ENCODE data around the gene SELPLG.
"Not testable (repeated sequence)": the region's sequence is repeated elsewhere in the genome, so short reads cannot be mapped to it uniquely, and the experiment has no call there.

The SELPLG gene

GRCh38 chr12:108590463-108590862 is 43.2 kb downstream of the SELPLG start:
- H3K9me3 ChIP-seq (ENCODE audit: control insufficient read depth in 1 of 2, low read length in 2 of 2); H3K4me3 ChIP-seq (ENCODE audit: low read depth in 1 of 2, low read length in 2 of 2); H3K36me3 ChIP-seq (ENCODE audit: control insufficient read depth in 1 of 2, insufficient read depth in 2 of 2, low read length in 2 of 2); H3K27me3 ChIP-seq (ENCODE audit: control insufficient read depth in 1 of 2, insufficient read depth in 2 of 2, low read length in 2 of 2); H3K27ac ChIP-seq (ENCODE audit: low read depth, low read length); H3K9ac ChIP-seq (ENCODE audit: low read depth in 1 of 2, low read length in 2 of 2); H3K4me1 ChIP-seq (ENCODE audit: control insufficient read depth in 1 of 2, insufficient read depth in 2 of 2, low read length in 2 of 2): not testable (repeated sequence)

GRCh38 chr12:108589840-108590229 is 43.9 kb downstream of the SELPLG start:
- H3K9ac ChIP-seq (ENCODE audit: low read depth in 1 of 2, low read length in 2 of 2): no peak overlapping the region
- H3K27ac ChIP-seq (ENCODE audit: low read depth, low read length): no peak overlapping the region
- no peaks in the 10 kb centered on the region for H3K27me3 ChIP-seq (ENCODE audit: control insufficient read depth in 1 of 2, insufficient read depth in 2 of 2, low read length in 2 of 2)
- H3K4me1 ChIP-seq (ENCODE audit: control insufficient read depth in 1 of 2, insufficient read depth in 2 of 2, low read length in 2 of 2): no peaks in the 10 kb centered on the region
- H3K4me3 ChIP-seq (ENCODE audit: low read depth in 1 of 2, low read length in 2 of 2): no peak overlapping the region
- no peaks in the 10 kb centered on the region for H3K36me3 ChIP-seq (ENCODE audit: control insufficient read depth in 1 of 2, insufficient read depth in 2 of 2, low read length in 2 of 2)
- H3K9me3 ChIP-seq (ENCODE audit: control insufficient read depth in 1 of 2, low read length in 2 of 2): no peaks in the 10 kb centered on the region

DNA sequence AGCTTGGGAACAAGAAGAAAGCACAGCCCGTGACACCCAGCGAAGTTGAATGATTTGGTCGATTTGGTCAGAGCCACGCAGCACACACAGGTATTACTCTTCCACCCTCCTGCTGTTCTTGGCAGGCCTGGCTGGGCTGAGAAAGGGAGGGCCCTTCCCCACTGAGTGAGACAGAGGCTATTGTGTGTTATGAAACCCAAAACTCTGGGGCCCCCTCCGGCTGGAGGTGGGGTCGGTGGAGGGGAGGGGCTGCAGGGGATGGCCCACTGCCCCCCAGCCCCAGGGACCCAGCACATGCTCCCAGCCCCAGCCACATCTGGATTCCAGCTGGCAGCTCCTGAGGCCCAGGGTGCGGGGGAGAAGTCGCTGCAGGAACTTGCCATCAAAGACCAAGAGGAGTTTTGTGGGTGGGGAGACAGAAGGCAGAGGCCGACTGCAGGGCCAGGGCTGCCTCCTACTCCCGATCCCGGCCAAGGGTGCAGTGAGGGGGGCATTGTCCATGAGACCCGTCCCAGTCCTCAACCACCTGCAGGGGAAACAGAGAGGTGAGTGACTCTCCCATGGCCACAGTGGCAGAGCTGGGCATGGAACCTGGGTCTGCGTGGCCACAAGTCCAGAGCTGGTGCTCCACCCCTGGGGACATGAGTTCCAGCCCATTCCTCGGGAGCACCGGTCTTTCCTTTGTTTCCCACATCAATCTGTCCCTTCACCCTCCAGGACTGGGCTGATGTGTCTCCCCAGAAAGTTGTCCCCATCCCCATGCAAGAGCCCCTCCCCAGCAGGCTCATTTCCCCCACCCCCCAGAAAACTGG is 44.5 kb downstream of the SELPLG start:
- Histone ChIP-seq H3K36me3 (ENCODE audit: control insufficient read depth in 1 of 2, insufficient read depth in 2 of 2, low read length in 2 of 2) (no peaks in the 10 kb centered on the region), H3K4me3 (ENCODE audit: low read depth in 1 of 2, low read length in 2 of 2) (no peak overlapping the region), H3K27ac (ENCODE audit: low read depth, low read length) (no peak overlapping the region), H3K9me3 (ENCODE audit: control insufficient read depth in 1 of 2, low read length in 2 of 2) (no peaks in the 10 kb centered on the region), H3K9ac (ENCODE audit: low read depth in 1 of 2, low read length in 2 of 2) (no peak overlapping the region), H3K4me1 (ENCODE audit: control insufficient read depth in 1 of 2, insufficient read depth in 2 of 2, low read length in 2 of 2) (no peaks in the 10 kb centered on the region), H3K27me3 (ENCODE audit: control insufficient read depth in 1 of 2, insufficient read depth in 2 of 2, low read length in 2 of 2) (no peaks in the 10 kb centered on the region)

GRCh38 chr12:108587826-108588225 is 45.9 kb downstream of the SELPLG start:
- Histone ChIP-seq H3K9ac (ENCODE audit: low read depth in 1 of 2, low read length in 2 of 2) (no peak overlapping the region), H3K27ac (ENCODE audit: low read depth, low read length) (no peak overlapping the region), H3K4me3 (ENCODE audit: low read depth in 1 of 2, low read length in 2 of 2) (no peak overlapping the region), H3K36me3 (ENCODE audit: control insufficient read depth in 1 of 2, insufficient read depth in 2 of 2, low read length in 2 of 2) (no peaks in the 10 kb centered on the region), H3K27me3 (ENCODE audit: control insufficient read depth in 1 of 2, insufficient read depth in 2 of 2, low read length in 2 of 2) (no peaks in the 10 kb centered on the region), H3K4me1 (ENCODE audit: control insufficient read depth in 1 of 2, insufficient read depth in 2 of 2, low read length in 2 of 2) (no peaks in the 10 kb centered on the region), H3K9me3 (ENCODE audit: control insufficient read depth in 1 of 2, low read length in 2 of 2) (no peaks in the 10 kb centered on the region)

DNA sequence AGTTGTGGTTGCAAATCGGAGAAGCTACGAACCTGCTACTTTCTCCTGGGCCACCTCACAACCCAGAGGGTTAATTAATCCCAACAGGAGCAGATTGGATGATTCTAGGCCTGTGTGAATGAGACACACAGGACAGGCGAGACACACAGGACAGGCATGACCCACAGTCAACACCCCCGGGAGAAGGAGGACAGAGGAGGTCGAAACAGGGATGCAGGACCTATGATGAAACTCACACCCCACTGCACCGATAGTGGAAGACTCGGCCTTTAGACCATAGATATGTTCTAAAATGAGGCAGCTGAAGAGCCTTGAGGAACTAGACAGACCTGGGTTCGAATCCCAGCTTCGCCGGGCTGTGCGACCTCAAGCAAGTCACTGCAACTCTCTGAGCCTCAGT is 47.4 kb downstream of the SELPLG start:
- Histone ChIP-seq H3K9me3 (ENCODE audit: control insufficient read depth in 1 of 2, low read length in 2 of 2) (no peaks in the 10 kb centered on the region), H3K36me3 (ENCODE audit: control insufficient read depth in 1 of 2, insufficient read depth in 2 of 2, low read length in 2 of 2) (no peaks in the 10 kb centered on the region), H3K4me3 (ENCODE audit: low read depth in 1 of 2, low read length in 2 of 2) (no peak overlapping the region), H3K4me1 (ENCODE audit: control insufficient read depth in 1 of 2, insufficient read depth in 2 of 2, low read length in 2 of 2) (no peaks in the 10 kb centered on the region), H3K27me3 (ENCODE audit: control insufficient read depth in 1 of 2, insufficient read depth in 2 of 2, low read length in 2 of 2) (no peaks in the 10 kb centered on the region), H3K27ac (ENCODE audit: low read depth, low read length) (no peak overlapping the region), H3K9ac (ENCODE audit: low read depth in 1 of 2, low read length in 2 of 2) (no peak overlapping the region)

GRCh38 chr12:108585864-108586263 is 47.8 kb downstream of the SELPLG start:
- H3K9ac ChIP-seq (ENCODE audit: low read depth in 1 of 2, low read length in 2 of 2): no peak overlapping the region
- no peaks in the 10 kb centered on the region for H3K27me3 ChIP-seq (ENCODE audit: control insufficient read depth in 1 of 2, insufficient read depth in 2 of 2, low read length in 2 of 2)
- H3K36me3 ChIP-seq (ENCODE audit: control insufficient read depth in 1 of 2, insufficient read depth in 2 of 2, low read length in 2 of 2): no peaks in the 10 kb centered on the region
- H3K4me3 ChIP-seq (ENCODE audit: low read depth in 1 of 2, low read length in 2 of 2): no peak overlapping the region
- H3K4me1 ChIP-seq (ENCODE audit: control insufficient read depth in 1 of 2, insufficient read depth in 2 of 2, low read length in 2 of 2): no peaks in the 10 kb centered on the region
- H3K9me3 ChIP-seq (ENCODE audit: control insufficient read depth in 1 of 2, low read length in 2 of 2): no peaks in the 10 kb centered on the region
- no peak overlapping the region for H3K27ac ChIP-seq (ENCODE audit: low read depth, low read length)

- Histone ChIP-seq H3K4me3 (ENCODE audit: low read depth in 1 of 2, low read length in 2 of 2) (no peak overlapping the region), H3K36me3 (ENCODE audit: control insufficient read depth in 1 of 2, insufficient read depth in 2 of 2, low read length in 2 of 2) (no peaks in the 10 kb centered on the region), H3K9ac (ENCODE audit: low read depth in 1 of 2, low read length in 2 of 2) (no peak overlapping the region), H3K9me3 (ENCODE audit: control insufficient read depth in 1 of 2, low read length in 2 of 2) (no peaks in the 10 kb centered on the region), H3K27ac (ENCODE audit: low read depth, low read length) (no peak overlapping the region), H3K27me3 (ENCODE audit: control insufficient read depth in 1 of 2, insufficient read depth in 2 of 2, low read length in 2 of 2) (no peaks in the 10 kb centered on the region), H3K4me1 (ENCODE audit: control insufficient read depth in 1 of 2, insufficient read depth in 2 of 2, low read length in 2 of 2) (no peaks in the 10 kb centered on the region)
These were observed 49.1 kb downstream of the SELPLG start for GRCh38 chr12:108584456-108585065.

DNA sequence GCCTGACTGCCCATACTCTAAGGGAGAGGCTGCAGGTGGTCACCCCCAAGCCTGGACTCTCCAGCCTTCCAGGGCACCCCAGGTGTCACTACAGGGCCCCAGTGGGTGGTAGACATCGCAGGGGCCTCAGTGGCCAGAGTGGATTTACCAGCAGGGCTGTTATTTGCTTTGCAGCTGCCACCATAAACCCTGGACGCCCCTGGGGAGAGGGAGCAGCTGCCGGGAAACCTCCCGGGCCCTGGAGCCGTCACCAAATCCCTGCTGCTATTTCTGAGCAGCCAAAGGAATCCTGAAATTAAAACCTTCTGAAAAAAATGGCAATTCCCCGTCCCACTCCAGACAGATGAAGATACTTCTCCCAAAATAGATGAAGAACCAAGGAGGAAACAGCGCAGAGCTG is 49.7 kb downstream of the SELPLG start:
- H3K27ac ChIP-seq (ENCODE audit: low read depth, low read length): no peak overlapping the region
- H3K27me3 ChIP-seq (ENCODE audit: control insufficient read depth in 1 of 2, insufficient read depth in 2 of 2, low read length in 2 of 2): no peaks in the 10 kb centered on the region
- H3K4me3 ChIP-seq (ENCODE audit: low read depth in 1 of 2, low read length in 2 of 2): no peak overlapping the region

DNA sequence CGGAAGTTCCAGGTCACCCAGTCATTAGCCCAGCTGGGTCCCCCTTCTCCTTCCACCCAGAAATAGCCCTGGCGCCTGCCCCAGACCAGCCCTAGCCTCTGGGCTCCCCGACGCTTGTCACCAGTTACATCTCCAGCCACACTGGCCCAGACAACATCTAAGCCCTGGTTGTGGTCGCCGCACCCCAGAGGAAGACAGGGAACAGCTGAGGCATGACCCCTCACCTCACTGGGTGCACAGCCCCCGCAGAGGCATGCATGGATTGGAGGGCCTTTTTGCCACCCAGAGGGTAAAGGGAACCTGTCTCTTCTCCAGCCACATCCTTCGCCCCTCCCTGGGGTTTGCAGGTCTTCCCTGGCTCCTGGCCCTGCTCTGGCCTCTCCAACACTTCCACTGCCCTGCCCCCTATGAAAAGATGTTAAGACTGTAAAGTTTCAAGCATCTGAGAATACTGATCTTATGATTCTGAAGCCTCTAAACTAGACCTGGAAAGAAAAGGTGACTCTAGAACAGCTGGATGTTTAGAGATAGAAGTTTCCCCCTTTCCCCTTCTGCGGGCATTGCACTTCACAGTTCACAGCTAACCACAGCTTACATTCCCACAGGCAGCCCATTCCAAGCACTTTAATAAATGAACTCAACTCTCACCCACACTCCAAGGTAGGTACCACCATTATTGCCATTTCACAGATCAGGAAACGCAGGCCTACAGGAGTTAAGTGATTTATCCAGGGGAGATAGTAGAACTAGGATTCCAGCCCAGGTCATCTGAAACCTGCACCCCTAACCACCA is 50.5 kb downstream of the SELPLG start:
- Histone ChIP-seq H3K9ac (ENCODE audit: low read depth in 1 of 2, low read length in 2 of 2) (no peak overlapping the region), H3K4me1 (ENCODE audit: control insufficient read depth in 1 of 2, insufficient read depth in 2 of 2, low read length in 2 of 2) (no peaks in the 10 kb centered on the region), H3K9me3 (ENCODE audit: control insufficient read depth in 1 of 2, low read length in 2 of 2) (no peaks in the 10 kb centered on the region), H3K36me3 (ENCODE audit: control insufficient read depth in 1 of 2, insufficient read depth in 2 of 2, low read length in 2 of 2) (no peaks in the 10 kb centered on the region), H3K4me3 (ENCODE audit: low read depth in 1 of 2, low read length in 2 of 2) (no peak overlapping the region), H3K27me3 (ENCODE audit: control insufficient read depth in 1 of 2, insufficient read depth in 2 of 2, low read length in 2 of 2) (no peaks in the 10 kb centered on the region), H3K27ac (ENCODE audit: low read depth, low read length) (no peak overlapping the region)

More for the DNA sequence above, 49.7 kb downstream of the SELPLG start:
- Histone ChIP-seq H3K4me1 (ENCODE audit: control insufficient read depth in 1 of 2, insufficient read depth in 2 of 2, low read length in 2 of 2) (no peaks in the 10 kb centered on the region), H3K9ac (ENCODE audit: low read depth in 1 of 2, low read length in 2 of 2) (no peak overlapping the region), H3K9me3 (ENCODE audit: control insufficient read depth in 1 of 2, low read length in 2 of 2) (no peaks in the 10 kb centered on the region), H3K36me3 (ENCODE audit: control insufficient read depth in 1 of 2, insufficient read depth in 2 of 2, low read length in 2 of 2) (no peaks in the 10 kb centered on the region)

DNA sequence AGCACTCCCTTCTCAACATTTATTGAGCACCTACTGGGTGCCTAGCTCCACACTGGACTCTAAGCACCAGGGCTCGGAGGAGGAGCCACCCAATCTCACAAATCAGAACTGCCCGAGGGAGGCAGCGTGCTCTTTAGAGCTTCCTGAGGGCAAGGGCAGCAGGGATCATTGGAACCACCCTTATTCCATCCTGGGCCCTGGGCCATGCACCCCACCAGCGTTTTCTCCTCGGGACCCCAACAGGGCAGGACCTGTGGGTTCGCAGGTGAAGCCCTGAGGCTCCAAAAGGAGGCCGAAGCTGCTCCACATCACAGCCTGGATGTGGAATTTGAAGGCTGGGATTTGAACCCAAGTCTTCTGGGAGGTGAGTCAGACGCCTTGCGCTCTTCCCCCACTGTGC is 51.2 kb downstream of the SELPLG start:
- H3K4me1 ChIP-seq (ENCODE audit: control insufficient read depth in 1 of 2, insufficient read depth in 2 of 2, low read length in 2 of 2): no peaks in the 10 kb centered on the region
- no peaks in the 10 kb centered on the region for H3K36me3 ChIP-seq (ENCODE audit: control insufficient read depth in 1 of 2, insufficient read depth in 2 of 2, low read length in 2 of 2)
- no peak overlapping the region for H3K4me3 ChIP-seq (ENCODE audit: low read depth in 1 of 2, low read length in 2 of 2)
- no peak overlapping the region for H3K27ac ChIP-seq (ENCODE audit: low read depth, low read length)
- no peak overlapping the region for H3K9ac ChIP-seq (ENCODE audit: low read depth in 1 of 2, low read length in 2 of 2)
- H3K27me3 ChIP-seq (ENCODE audit: control insufficient read depth in 1 of 2, insufficient read depth in 2 of 2, low read length in 2 of 2): no peaks in the 10 kb centered on the region
- no peaks in the 10 kb centered on the region for H3K9me3 ChIP-seq (ENCODE audit: control insufficient read depth in 1 of 2, low read length in 2 of 2)

All from duodenal mucosa (tissue), 2 donors.